Central memory CD8-positive, alpha-beta T cell (primary cell): ENCODE measurements around the gene TIGD2.
A peak's percentile ranks its signal among the peaks of the same experiment; 100 is the strongest.

Experiments
- ATAC-seq: fragments of 150-1000 bp; cut with Tn5 transposase; replicated peaks from 2 replicates; pipeline ENCODE4 v1.10.0; 2022; ENCODE audit warnings: mild to moderate bottlenecking, moderate FRiP score, moderate number of reproducible peaks; ENCODE audit not compliant: poor library complexity, severe bottlenecking; ENCODE audit errors: extremely low read depth
- DNase-seq, 2 donors: peaks; one replicate each; pipeline ENCODE4 v3.0.0; 2021; ENCODE audit warnings: low spot score in 2 of 2
- H3K27ac Mint-ChIP-seq: one replicate; pipeline ENCODE4 v1.8.0; 2022; ENCODE audit warnings: low read depth, mild to moderate bottlenecking, moderate library complexity, mixed read lengths
- H3K27me3 Mint-ChIP-seq: one replicate; pipeline ENCODE4 v1.8.0; 2022; ENCODE audit warnings: mixed read lengths
- H3K36me3 Mint-ChIP-seq: one replicate; pipeline ENCODE4 v1.8.0; 2022; ENCODE audit warnings: mild to moderate bottlenecking, moderate library complexity, mixed read lengths; ENCODE audit not compliant: insufficient read depth
- H3K4me1 Mint-ChIP-seq: one replicate; pipeline ENCODE4 v1.8.0; 2022; ENCODE audit warnings: mixed read lengths
- H3K4me3 Mint-ChIP-seq: one replicate; pipeline ENCODE4 v1.8.0; 2022; ENCODE audit warnings: mild to moderate bottlenecking, moderate library complexity, mixed read lengths
- H3K9me3 Mint-ChIP-seq: one replicate; pipeline ENCODE4 v1.8.0; 2022; ENCODE audit warnings: mixed read lengths

The TIGD2 gene

DNA sequence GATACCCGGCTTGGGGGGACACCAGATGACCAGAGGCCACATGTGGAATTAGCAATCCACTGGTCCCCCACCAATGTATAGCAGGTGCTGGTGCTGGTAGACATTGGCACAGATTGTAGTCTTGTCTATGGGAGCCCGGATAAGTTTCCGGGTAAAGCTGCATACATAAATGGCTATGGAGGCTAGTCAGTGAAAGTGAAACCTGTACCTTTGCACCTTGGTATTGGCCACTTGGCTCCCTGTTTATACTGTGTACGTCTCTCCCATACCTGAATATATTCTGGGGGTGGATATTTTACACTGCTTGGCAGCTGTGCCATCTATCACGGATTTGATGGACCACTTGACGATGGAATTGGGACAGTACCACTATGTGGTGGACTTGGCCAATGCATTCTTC is 5.6 kb upstream of the TIGD2 start:
- Mint-ChIP-seq H3K36me3 (no peaks in the 10 kb centered on the region), H3K9me3 (no peaks in the 10 kb centered on the region), H3K27ac (no peak overlapping the region), H3K4me1 (peaks cover 10% of the 10 kb centered on the region), H3K27me3 (peaks cover 60% of the 10 kb centered on the region), H3K4me3 (no peak overlapping the region)
- ATAC-seq (no peak), DNase-seq (no peak)

DNA sequence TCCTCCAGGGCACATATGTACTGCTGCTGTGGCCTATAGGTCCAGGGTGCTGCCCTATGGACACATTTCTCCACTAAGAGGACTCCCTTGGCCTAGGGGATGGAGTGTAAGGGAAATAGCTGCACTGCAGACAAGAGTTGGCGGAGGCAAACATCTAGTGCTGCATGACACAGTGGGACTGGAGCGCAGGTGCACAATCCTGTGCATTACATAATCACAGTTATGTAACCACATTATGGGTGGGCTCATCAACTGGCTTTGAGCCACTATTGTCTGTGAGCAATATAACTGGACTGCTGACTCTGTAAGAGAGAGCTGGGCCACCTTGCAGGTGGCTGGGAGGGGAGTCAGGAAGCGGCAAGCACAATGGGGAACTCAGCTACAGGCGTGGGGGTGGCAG is 3.2 kb upstream of the TIGD2 start:
- no peak for ATAC-seq
- no peak overlapping the region for H3K4me3 Mint-ChIP-seq

DNA sequence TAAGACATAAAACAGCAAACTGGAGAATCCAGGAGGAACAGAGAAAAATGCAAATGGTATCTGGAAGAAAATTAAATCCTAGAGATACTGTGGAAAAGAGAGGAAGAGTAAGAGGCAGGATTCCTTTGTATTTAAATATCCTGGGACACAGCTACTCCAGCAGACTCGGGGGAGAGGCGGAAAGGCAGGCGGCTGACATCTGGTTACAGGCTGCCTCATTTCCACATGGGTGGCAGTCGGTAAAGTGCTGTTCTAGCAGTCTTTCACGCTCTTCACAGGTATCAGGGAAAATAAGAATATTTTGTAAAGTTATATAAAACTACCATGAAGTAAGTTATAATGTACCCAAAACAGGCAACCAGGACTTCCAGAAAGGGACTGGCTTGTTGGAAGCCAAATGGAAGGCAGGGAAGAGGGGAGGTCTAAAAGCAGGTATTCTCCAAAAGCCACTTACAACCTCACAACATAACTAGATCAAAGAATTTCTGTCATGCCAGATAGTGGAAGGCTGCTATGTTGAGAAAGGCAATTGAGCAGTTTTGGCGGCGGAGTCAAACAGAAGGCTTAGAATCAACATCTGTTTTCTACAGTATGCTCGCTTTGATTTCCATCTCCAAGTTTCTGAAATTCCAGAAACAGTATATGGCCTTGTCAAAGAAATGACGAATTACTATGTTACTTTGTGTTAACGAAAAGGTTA is 1.3 kb upstream of the TIGD2 start:
- ATAC-seq (no peak), DNase-seq (no peak)
- peaks cover 25% of the 10 kb centered on the region for H3K4me1 Mint-ChIP-seq
- peak overlapping the region; percentile 1 for H3K27ac Mint-ChIP-seq
- H3K4me3 Mint-ChIP-seq, result peak overlapping the region; percentile 89
- peaks cover 41% of the 10 kb centered on the region for H3K27me3 Mint-ChIP-seq
- peaks cover 6% of the 10 kb centered on the region for H3K36me3 Mint-ChIP-seq
- H3K9me3 Mint-ChIP-seq, result peaks cover 7% of the 10 kb centered on the region

More for the DNA sequence above, 3.2 kb upstream of the TIGD2 start:
- Mint-ChIP-seq H3K9me3 (peaks cover 6% of the 10 kb centered on the region), H3K27me3 (peaks cover 59% of the 10 kb centered on the region), H3K27ac (no peak overlapping the region), H3K4me1 (peaks cover 24% of the 10 kb centered on the region), H3K36me3 (peaks cover 6% of the 10 kb centered on the region)
- no peak for DNase-seq

DNA sequence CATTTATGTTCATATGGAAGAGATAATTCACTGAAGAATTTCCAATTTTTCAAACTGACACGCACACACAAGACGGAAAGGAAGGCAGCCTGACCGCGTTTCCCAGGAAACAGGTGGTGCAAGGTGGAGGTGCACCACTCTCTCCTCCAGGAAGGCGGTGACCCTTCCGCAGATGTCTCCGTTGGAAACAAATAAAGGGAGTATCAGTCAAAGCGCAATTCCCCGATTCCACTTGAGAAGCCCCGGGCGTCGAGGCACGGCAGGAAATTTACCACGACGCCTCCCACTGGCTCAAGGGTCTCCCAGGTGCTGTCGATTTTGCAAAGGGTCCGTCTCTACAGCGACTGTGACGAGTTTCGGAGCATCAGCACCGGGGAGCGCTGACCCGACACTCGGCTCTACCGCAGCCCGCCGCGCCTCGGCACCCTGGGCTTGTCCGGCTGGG is 770 bp upstream of the TIGD2 start:
- peak overlapping the region; percentile 89 for H3K4me3 Mint-ChIP-seq
- ATAC-seq, result no peak
- H3K27me3 Mint-ChIP-seq, result peaks cover 40% of the 10 kb centered on the region

DNA sequence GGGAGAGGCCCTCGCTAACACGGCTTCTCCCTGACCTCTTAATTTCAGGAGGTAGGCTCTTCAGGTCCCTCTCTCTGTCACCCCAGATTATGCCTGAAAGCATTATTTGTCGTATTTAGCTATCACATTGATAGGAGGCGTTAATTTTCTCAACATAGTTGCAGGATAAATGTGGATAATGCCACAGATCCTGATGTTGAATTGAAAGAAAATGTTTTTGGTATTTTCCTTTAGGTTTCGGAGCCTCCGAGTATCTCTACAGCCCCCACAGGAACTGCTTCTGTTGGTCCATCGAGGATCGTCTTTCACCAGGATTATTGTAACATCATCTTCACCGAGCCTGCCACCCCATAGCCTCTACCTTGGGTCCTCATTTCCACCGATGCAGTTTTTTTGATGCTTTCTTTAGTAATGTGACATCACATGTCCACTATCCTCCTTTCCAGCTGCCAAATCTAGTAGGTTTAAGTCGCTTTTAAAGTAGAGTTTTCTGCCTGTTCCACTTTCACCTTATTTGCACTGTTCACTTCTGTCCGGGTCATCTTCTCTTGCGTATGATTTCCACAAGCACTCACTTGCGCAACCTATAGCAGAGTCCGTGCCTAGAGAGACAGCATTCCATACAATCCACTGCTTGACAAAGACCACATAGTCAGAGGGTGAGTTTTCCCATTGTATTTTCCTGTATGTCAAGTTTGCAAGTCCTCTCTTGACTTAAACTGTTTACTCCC is 665 bp downstream of the TIGD2 start:
- Mint-ChIP-seq H3K27ac (peak overlapping the region; percentile 86), H3K4me1 (peaks cover 25% of the 10 kb centered on the region), H3K27me3 (peaks cover 33% of the 10 kb centered on the region), H3K9me3 (peaks cover 7% of the 10 kb centered on the region), H3K4me3 (peak overlapping the region; percentile 89), H3K36me3 (peaks cover 6% of the 10 kb centered on the region)
- no peak for ATAC-seq
- no peak for DNase-seq

More for the DNA sequence above, 770 bp upstream of the TIGD2 start:
- H3K4me1 Mint-ChIP-seq, result peaks cover 25% of the 10 kb centered on the region
- H3K27ac Mint-ChIP-seq, result peak overlapping the region; percentile 1
- DNase-seq, result no peak
- H3K9me3 Mint-ChIP-seq, result peaks cover 7% of the 10 kb centered on the region
- H3K36me3 Mint-ChIP-seq, result peaks cover 6% of the 10 kb centered on the region

DNA sequence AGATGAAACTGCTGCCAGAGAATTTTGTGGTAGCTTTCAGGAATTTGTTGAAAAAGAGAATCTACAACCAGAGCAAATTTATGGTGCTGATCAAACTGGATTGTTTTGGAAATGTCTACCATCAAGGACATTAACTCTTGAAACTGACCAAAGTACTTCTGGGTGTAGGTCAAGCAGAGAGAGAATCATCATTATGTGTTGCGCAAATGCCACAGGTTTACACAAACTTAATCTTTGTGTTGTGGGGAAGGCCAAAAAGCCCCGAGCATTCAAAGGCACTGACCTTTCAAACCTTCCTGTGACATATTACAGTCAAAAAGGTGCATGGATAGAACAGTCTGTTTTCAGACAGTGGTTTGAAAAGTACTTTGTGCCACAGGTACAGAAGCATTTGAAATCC is 2.1 kb downstream of the TIGD2 start:
- no peak for DNase-seq
- peaks cover 6% of the 10 kb centered on the region for H3K36me3 Mint-ChIP-seq
- no peak overlapping the region for H3K27ac Mint-ChIP-seq
- H3K4me1 Mint-ChIP-seq, result peaks cover 25% of the 10 kb centered on the region
- no peak for ATAC-seq
- H3K9me3 Mint-ChIP-seq, result peaks cover 7% of the 10 kb centered on the region
- H3K4me3 Mint-ChIP-seq, result no peak overlapping the region
- peaks cover 18% of the 10 kb centered on the region for H3K27me3 Mint-ChIP-seq

DNA sequence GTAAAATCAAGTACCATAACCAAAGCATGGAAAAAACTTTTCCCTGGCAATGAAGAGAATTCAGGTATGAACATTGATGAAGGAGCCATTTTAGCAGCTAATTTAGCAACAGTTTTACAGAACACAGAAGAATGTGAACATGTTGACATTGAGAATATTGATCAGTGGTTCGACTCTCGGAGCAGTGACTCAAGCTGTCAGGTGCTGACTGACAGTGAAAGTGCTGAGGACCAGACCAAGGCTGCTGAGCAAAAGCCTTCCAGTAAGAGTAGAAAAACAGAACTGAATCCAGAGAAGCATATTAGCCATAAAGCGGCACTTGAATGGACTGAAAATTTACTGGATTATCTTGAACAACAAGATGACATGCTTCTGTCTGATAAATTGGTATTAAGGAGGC is 2.8 kb downstream of the TIGD2 start:
- H3K27me3 Mint-ChIP-seq, result peaks cover 12% of the 10 kb centered on the region
- peaks cover 25% of the 10 kb centered on the region for H3K4me1 Mint-ChIP-seq
- H3K36me3 Mint-ChIP-seq, result peaks cover 6% of the 10 kb centered on the region
- peaks cover 7% of the 10 kb centered on the region for H3K9me3 Mint-ChIP-seq
- DNase-seq, result no peak
- H3K27ac Mint-ChIP-seq, result no peak overlapping the region
- no peak for ATAC-seq
- no peak overlapping the region for H3K4me3 Mint-ChIP-seq

DNA sequence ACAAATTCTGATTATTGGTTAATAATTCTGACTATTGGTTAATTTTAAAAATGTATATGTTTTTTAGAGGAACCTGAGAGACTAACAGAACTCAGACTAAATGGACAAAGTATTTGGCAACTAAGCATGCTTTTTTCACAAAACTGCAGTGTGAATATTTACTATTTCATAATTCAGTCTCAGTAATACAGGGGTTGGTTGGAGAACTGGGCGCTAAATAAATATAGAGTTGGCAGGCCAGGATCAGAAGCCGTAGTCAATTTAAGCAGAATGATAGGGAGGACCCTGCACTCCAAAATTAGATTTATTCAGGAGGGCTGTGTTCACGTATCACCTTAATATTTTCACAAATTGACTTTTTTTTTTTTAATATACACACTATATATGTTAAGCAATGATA is 5.8 kb downstream of the TIGD2 start:
- DNase-seq, result no peak
- peaks cover 7% of the 10 kb centered on the region for H3K9me3 Mint-ChIP-seq
- peaks cover 10% of the 10 kb centered on the region for H3K4me1 Mint-ChIP-seq
- H3K36me3 Mint-ChIP-seq, result no peaks in the 10 kb centered on the region
- no peak for ATAC-seq
- no peaks in the 10 kb centered on the region for H3K27me3 Mint-ChIP-seq
- no peak overlapping the region for H3K4me3 Mint-ChIP-seq
- H3K27ac Mint-ChIP-seq, result no peak overlapping the region

DNA sequence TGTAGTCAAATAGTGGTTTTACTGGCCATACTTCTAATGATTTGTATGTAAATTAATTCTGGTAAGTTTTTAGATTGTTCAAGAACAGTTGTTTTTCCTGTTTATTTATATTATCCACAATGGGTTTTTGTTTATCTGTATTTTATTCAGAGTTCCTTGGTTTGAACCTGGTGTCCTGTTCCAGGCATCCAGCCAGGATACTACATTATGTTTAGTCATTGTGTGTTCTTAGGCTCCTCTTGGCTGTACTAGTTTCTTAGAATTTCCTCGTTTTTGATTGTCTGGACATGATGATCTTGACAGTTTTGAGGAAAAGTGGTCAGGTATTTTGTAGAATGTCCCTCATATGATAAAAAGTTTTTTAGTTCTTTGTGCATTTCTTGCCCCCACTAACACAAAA is 7.8 kb downstream of the TIGD2 start:
- Mint-ChIP-seq H3K4me3 (no peak overlapping the region), H3K27ac (no peak overlapping the region), H3K27me3 (no peaks in the 10 kb centered on the region), H3K36me3 (no peaks in the 10 kb centered on the region), H3K9me3 (no peaks in the 10 kb centered on the region), H3K4me1 (no peaks in the 10 kb centered on the region)
- DNase-seq, result no peak
- ATAC-seq, result no peak

DNA sequence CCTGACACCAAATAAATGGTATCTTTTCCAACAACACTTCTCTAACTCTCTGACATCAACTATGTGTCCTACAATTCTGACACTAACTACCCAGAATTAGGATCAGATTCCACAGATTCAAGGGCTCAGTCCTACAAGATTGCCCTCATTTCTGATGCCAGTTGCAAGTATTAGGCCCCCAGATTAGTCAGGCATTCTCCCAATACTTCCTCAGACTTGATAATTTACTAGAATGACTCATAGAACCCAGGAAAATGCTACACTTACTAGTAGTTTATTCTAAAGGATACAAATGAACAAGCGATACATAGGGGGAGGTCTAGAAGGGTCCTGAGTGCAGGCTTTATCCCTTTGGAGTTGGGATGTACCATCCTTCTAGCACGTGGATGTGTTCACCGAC is 8.5 kb downstream of the TIGD2 start:
- H3K4me1 Mint-ChIP-seq, result no peaks in the 10 kb centered on the region
- no peak overlapping the region for H3K27ac Mint-ChIP-seq
- no peak for ATAC-seq
- no peaks in the 10 kb centered on the region for H3K27me3 Mint-ChIP-seq
- no peak for DNase-seq
- H3K9me3 Mint-ChIP-seq, result no peaks in the 10 kb centered on the region
- H3K4me3 Mint-ChIP-seq, result no peak overlapping the region
- H3K36me3 Mint-ChIP-seq, result no peaks in the 10 kb centered on the region

DNA sequence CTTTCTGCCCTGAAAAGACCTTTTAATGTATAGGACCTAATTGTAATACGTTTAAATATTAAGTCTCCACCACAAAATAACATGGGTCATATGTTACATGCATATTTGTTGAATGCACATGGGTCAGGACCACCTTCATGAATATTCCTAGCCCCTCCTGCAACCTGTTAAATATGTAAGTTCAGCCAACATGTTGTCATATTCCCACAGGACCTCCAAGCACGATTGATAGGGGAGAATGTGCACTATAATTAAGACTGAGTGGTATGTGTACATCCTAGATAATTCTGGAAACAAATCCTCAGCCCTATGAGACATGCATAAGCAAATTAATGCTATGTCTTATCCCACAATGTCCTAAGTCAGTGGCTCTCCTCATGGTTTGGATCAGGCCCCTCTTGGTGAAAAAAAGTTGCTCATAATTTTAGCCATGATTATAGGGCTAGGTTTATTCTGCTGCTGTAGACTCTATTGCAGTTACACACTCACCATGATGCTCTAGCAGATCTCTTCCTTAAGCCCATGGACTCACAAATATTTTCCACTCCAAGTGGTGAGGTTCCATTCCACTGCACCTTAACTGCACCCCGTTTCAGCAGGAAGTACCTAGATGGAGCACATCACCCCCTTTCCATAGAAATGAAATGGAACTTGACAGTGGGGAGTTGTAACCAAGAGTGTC is 10.2 kb downstream of the TIGD2 start:
- H3K27me3 Mint-ChIP-seq, result peaks cover 8% of the 10 kb centered on the region
- no peak overlapping the region for H3K4me3 Mint-ChIP-seq
- H3K36me3 Mint-ChIP-seq, result no peaks in the 10 kb centered on the region
- ATAC-seq, result no peak
- DNase-seq, result no peak
- H3K27ac Mint-ChIP-seq, result no peak overlapping the region
- H3K4me1 Mint-ChIP-seq, result no peaks in the 10 kb centered on the region
- no peaks in the 10 kb centered on the region for H3K9me3 Mint-ChIP-seq

DNA sequence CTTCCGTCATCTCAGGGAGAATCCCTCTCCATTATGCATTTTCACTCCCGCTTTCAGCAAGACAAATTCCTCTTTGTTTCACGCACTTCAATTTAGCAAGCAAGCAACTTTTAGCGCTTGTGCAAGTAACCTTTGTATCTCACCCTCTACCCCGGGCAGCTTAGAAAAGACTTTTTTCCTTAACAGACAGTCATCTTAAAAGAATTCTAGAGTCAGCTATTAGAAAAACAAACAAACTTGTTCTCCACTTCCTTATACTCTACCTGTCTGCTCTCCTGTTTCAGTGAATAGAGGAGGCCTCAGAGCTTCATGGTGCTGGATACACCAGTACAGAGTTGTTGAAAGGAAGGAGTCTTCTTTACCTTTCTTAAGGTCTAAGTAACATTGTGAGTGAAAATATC is 12.1 kb downstream of the TIGD2 start:
- no peak overlapping the region for H3K27ac Mint-ChIP-seq
- H3K9me3 Mint-ChIP-seq, result no peaks in the 10 kb centered on the region
- H3K36me3 Mint-ChIP-seq, result no peaks in the 10 kb centered on the region
- peaks cover 18% of the 10 kb centered on the region for H3K27me3 Mint-ChIP-seq
- ATAC-seq (no peak), DNase-seq (no peak)
- H3K4me3 Mint-ChIP-seq, result no peak overlapping the region
- no peaks in the 10 kb centered on the region for H3K4me1 Mint-ChIP-seq
